ENCODE data around the gene DPY19L3. TPM values are rescaled to one million over a fixed set of nuclear protein-coding genes. Genes with fewer than 3 reads are reported as not detected.

Gene DPY19L3
- total RNA-seq, 1 experiment from 2014 or later = 27.8 TPM

- no TSS peak for BruUV-seq (replicated peaks)
- Histone ChIP-seq H3K27me3 (ENCODE audit: control insufficient read depth, insufficient read depth, low read length) (no peaks in the 10 kb centered on the region), H3K36me3 (ENCODE audit: control insufficient read depth, insufficient read depth, low read length) (peaks cover 64% of the 10 kb centered on the region), H3K27ac (ENCODE audit: low read length) (0 out of 2 replicates have a peak overlapping the region, but pooled peaks have one; percentile 9), H3K4me1 (ENCODE audit: control insufficient read depth, insufficient read depth, low read length) (no peaks in the 10 kb centered on the region), H3K4me3 (ENCODE audit: low read depth in 2 of 2, low read length in 2 of 2) (no peak overlapping the region), H3K9me3 (ENCODE audit: control insufficient read depth, insufficient read depth, low read depth, low read length) (no peaks in the 10 kb centered on the region)
- TF ChIP-seq, protein P1, sequence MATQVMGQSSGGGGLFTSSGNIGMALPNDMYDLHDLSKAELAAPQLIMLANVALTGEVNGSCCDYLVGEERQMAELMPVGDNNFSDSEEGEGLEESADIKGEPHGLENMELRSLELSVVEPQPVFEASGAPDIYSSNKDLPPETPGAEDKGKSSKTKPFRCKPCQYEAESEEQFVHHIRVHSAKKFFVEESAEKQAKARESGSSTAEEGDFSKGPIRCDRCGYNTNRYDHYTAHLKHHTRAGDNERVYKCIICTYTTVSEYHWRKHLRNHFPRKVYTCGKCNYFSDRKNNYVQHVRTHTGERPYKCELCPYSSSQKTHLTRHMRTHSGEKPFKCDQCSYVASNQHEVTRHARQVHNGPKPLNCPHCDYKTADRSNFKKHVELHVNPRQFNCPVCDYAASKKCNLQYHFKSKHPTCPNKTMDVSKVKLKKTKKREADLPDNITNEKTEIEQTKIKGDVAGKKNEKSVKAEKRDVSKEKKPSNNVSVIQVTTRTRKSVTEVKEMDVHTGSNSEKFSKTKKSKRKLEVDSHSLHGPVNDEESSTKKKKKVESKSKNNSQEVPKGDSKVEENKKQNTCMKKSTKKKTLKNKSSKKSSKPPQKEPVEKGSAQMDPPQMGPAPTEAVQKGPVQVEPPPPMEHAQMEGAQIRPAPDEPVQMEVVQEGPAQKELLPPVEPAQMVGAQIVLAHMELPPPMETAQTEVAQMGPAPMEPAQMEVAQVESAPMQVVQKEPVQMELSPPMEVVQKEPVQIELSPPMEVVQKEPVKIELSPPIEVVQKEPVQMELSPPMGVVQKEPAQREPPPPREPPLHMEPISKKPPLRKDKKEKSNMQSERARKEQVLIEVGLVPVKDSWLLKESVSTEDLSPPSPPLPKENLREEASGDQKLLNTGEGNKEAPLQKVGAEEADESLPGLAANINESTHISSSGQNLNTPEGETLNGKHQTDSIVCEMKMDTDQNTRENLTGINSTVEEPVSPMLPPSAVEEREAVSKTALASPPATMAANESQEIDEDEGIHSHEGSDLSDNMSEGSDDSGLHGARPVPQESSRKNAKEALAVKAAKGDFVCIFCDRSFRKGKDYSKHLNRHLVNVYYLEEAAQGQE (IDR thresholded peaks at IDR 0.05; ENCODE audit: insufficient read depth in 1 of 2, low read depth in 2 of 2, low read length in 1 of 2) = no peak
- no peak for TF ChIP-seq CTCF (IDR thresholded peaks at IDR 0.05)
- no peak for TF ChIP-seq POLR2AphosphoS5 (IDR thresholded peaks at IDR 0.05; ENCODE audit: low read depth, low read length)
- no peak for TF ChIP-seq TCF7L2 (IDR thresholded peaks at IDR 0.05; ENCODE audit: low read depth, low read length)
- no peak for TF ChIP-seq SIN3A (IDR thresholded peaks at IDR 0.05; ENCODE audit: borderline replicate concordance, insufficient read depth, low read depth, low read length)
- ChIA-PET POLR2A (no interaction called here), CTCF (interaction anchor here (0.6 to 1.0 kb wide), 2 partner anchors 9 to 1645 kb away, joined by 3 to 4 read pairs; no protein-coding TSS in a partner anchor)
- intact Hi-C loops (cut with micrococcal nuclease; ENCODE audit: unreplicated experiment) (no loop called here), in situ Hi-C loops (cut with HindIII; ENCODE audit: low pct_unique_long_range_greater_than_20kb, low sequenced_read_pairs) (no loop called here)
- DNase-seq (ENCODE audit: low read depth, low spot score) (no peak), ATAC-seq (no peak)
Observed at GRCh38 chr19:32358321-32358720, 47.2 kb upstream of the DPY19L3 start.

- POLR2A ChIA-PET = no interaction called here
- peaks cover 64% of the 10 kb centered on the region for H3K36me3 ChIP-seq (ENCODE audit: control insufficient read depth, insufficient read depth, low read length)
- no peak for ATAC-seq
Observed at GRCh38 chr19:32359581-32359980, 46.0 kb upstream of the DPY19L3 start.

More at GRCh38 chr19:32359581-32359980, 46.0 kb upstream of the DPY19L3 start:
- Histone ChIP-seq H3K4me1 (ENCODE audit: control insufficient read depth, insufficient read depth, low read length) (no peaks in the 10 kb centered on the region), H3K27me3 (ENCODE audit: control insufficient read depth, insufficient read depth, low read length) (no peaks in the 10 kb centered on the region), H3K9me3 (ENCODE audit: control insufficient read depth, insufficient read depth, low read depth, low read length) (no peaks in the 10 kb centered on the region), H3K4me3 (ENCODE audit: low read depth in 2 of 2, low read length in 2 of 2) (no peak overlapping the region), H3K27ac (ENCODE audit: low read length) (no peak overlapping the region)
- DNase-seq (ENCODE audit: low read depth, low spot score) = no peak
- CTCF ChIA-PET = interaction anchor here (0.5 to 0.9 kb wide), 3 partner anchors 140 to 1692 kb away, joined by 3 to 6 read pairs (median 4); no protein-coding TSS in a partner anchor
- intact Hi-C loops (cut with micrococcal nuclease; ENCODE audit: unreplicated experiment) (no loop called here), in situ Hi-C loops (cut with HindIII; ENCODE audit: low pct_unique_long_range_greater_than_20kb, low sequenced_read_pairs) (no loop called here)
- TF ChIP-seq TCF7L2 (IDR thresholded peaks at IDR 0.05; ENCODE audit: low read depth, low read length) (no peak), POLR2AphosphoS5 (IDR thresholded peaks at IDR 0.05; ENCODE audit: low read depth, low read length) (no peak), SIN3A (IDR thresholded peaks at IDR 0.05; ENCODE audit: borderline replicate concordance, insufficient read depth, low read depth, low read length) (no peak), CTCF (IDR thresholded peaks at IDR 0.05) (no peak)
- TF ChIP-seq, protein P1 (IDR thresholded peaks at IDR 0.05; ENCODE audit: insufficient read depth in 1 of 2, low read depth in 2 of 2, low read length in 1 of 2) = no peak
- no TSS peak for BruUV-seq (replicated peaks)
